Left ventricle myocardium inferior (tissue), 1 donor: Measurements from ENCODE around the gene MAPK4. TPM values are rescaled to one million over a fixed set of nuclear protein-coding genes. Genes with fewer than 3 reads are reported as not detected.

Experiments used
- DNase-seq: peaks from one replicate; pipeline ENCODE4 v3.0.0-alpha.2; 2020
- H3K27ac ChIP-seq: fragments of 200-600 bp; replicated peaks from 2 replicates; pipeline ENCODE4 v1.8.0; 2021
- H3K27me3 ChIP-seq: fragments of 200-600 bp; 2 replicates; pipeline ENCODE4 v1.8.0; 2021; ENCODE audit warnings: low read depth
- H3K36me3 ChIP-seq: fragments of 200-600 bp; 2 replicates; pipeline ENCODE4 v1.8.0; 2021
- H3K4me1 ChIP-seq: fragments of 200-600 bp; 2 replicates; pipeline ENCODE4 v1.8.0; 2021
- H3K4me3 ChIP-seq: fragments of 200-600 bp; 2 replicates; pipeline ENCODE4 v1.8.0; 2021; ENCODE audit warnings: mild to moderate bottlenecking, moderate library complexity
- H3K9me3 ChIP-seq: fragments of 200-600 bp; replicated peaks from 2 replicates; pipeline ENCODE4 v1.8.0; 2021
- CTCF ChIP-seq: fragments of 200-600 bp; IDR thresholded peaks from 2 replicates; pipeline ENCODE4 v1.8.0; 2021; ENCODE audit warnings: antibody characterized with exemption, mild to moderate bottlenecking, borderline replicate concordance
- intact Hi-C: fragments of 100-400 bp; cut with micrococcal nuclease; formaldehyde crosslinking; loops from one replicate; pipeline ENCODE4 v1.11.0; 2022
- total RNA-seq: library from RNA; stranded (reverse); fragmentation: NEBNext Ultra II Directional; extraction: Animal tissue kit (Norgen Biotek cat#: 25700); gene quantifications from one replicate; pipeline ENCODE4 v1.2.1, GENCODE V29; 2021
- donor health status: DM: no; HTN: yes; CAD: no; lungs with severe emphysema.

Gene MAPK4
- total RNA-seq, 1 donor from 2014 or later, result 21.7 TPM

DNA sequence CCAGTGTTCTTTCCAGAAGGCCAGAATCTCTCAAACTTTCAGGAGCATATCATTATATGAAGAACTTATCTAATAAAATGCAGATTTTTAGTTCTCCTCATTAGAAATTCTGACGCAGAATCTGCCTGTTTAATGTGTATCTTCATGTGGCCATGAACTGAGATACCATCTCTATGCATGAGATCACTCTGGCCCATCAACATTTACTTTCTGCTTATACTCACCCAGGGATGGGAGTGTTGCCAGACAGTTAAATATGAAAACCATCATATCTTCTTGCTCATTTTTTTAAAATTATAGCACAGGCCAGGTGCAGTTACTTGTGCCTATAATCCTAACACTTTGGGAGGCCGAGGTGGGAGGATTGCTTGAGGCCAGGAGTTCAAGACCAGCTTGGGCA lies 60.4 kb downstream of the MAPK4 start:
- no peak overlapping the region for H3K27ac ChIP-seq
- H3K9me3 ChIP-seq, result no peaks in the 10 kb centered on the region
- peaks cover 18% of the 10 kb centered on the region for H3K4me1 ChIP-seq
- no peaks in the 10 kb centered on the region for H3K27me3 ChIP-seq
- intact Hi-C loops, result no loop called here
- no peaks in the 10 kb centered on the region for H3K36me3 ChIP-seq
- no peak overlapping the region for H3K4me3 ChIP-seq
- no peak for DNase-seq
- TF ChIP-seq CTCF, result no peak

DNA sequence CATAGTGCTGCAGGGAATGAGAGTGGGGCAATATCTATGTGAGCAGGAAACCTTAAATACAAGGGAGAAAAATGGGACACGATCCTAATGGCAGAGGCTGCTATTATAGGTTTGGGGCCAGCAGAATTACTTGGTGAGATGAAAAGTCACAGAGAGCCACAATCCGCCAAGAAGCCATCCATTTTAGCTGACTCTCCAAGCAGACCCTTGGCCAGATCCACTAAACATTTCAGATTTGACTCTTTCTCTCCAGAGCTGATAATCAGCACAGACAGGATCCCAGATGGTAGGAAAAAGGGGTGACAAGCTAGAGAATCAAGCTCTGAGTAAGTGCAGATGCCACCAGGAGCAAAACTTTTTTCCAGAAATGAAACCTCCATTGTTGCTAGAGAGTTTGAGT lies 61.5 kb downstream of the MAPK4 start:
- Histone ChIP-seq H3K27ac (no peak overlapping the region), H3K27me3 (no peaks in the 10 kb centered on the region), H3K9me3 (no peaks in the 10 kb centered on the region), H3K4me1 (peaks cover 12% of the 10 kb centered on the region), H3K36me3 (no peaks in the 10 kb centered on the region), H3K4me3 (no peak overlapping the region)
- no peak for DNase-seq
- intact Hi-C loops, result no loop called here
- no peak for TF ChIP-seq CTCF

DNA sequence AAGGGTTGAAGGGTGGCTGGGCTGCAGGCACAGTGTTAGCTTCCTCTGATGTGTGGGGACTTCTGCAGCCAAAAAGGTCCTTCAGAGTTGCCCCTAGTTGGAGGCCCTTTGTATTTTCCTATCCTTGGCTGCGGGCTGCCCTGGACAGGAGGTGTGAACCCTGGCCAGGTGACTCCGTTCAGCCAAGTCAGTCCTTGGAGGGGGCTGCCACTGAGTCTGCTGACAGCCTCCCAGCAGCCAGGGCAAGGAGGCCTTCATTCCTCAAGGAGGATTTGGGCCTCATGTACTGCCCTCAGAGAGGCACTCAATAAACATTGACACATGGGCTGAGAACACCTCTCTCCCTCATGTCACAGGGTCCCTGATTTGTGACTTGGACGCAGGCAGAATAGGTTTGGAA lies 62.4 kb downstream of the MAPK4 start:
- no peaks in the 10 kb centered on the region for H3K36me3 ChIP-seq
- intact Hi-C loops, result no loop called here
- no peak overlapping the region for H3K4me3 ChIP-seq
- no peaks in the 10 kb centered on the region for H3K27me3 ChIP-seq
- H3K4me1 ChIP-seq, result peaks cover 5% of the 10 kb centered on the region
- no peak overlapping the region for H3K27ac ChIP-seq
- DNase-seq, result no peak
- TF ChIP-seq CTCF, result no peak
- H3K9me3 ChIP-seq, result no peaks in the 10 kb centered on the region

- no peak for TF ChIP-seq CTCF
- H3K36me3 ChIP-seq, result no peaks in the 10 kb centered on the region
- no peak overlapping the region for H3K27ac ChIP-seq
- no peaks in the 10 kb centered on the region for H3K27me3 ChIP-seq
- H3K4me1 ChIP-seq, result peaks cover 9% of the 10 kb centered on the region
- H3K4me3 ChIP-seq, result no peak overlapping the region
- intact Hi-C loops, result no loop called here
- DNase-seq, result no peak
- no peaks in the 10 kb centered on the region for H3K9me3 ChIP-seq
Observed at GRCh38 chr18:50622865-50623393, 63.0 kb downstream of the MAPK4 start.

DNA sequence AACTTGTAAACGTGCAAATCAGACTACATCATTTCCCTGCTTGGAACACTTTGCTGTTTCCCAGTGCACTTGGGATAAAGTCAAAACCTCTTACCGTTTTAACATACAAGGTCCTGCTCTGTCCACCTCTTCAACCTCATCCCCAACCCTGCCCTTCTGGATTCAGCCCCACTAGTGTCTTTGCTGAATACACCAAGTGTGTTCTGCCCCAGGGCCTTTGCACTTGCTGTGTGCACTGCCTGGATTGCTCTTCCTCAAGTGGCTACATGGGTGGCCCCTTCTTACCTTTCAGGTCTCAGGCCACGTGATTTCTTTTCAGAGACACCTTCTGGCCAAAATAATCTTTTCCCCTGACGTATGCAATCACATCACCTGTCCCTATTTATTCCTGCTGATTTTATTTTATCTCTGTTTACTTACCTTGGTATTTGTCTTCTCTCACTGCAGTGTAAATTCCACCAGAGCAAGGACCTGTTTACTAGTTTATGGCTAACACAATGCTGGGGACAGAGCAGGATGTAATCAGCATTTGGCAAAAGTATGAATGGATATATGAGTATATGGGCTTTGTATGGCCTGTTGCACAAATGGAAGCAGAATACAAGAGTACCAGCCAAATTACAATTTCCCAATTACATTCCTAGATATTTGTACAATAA lies 63.9 kb downstream of the MAPK4 start:
- no peaks in the 10 kb centered on the region for H3K9me3 ChIP-seq
- H3K36me3 ChIP-seq, result no peaks in the 10 kb centered on the region
- no peaks in the 10 kb centered on the region for H3K27me3 ChIP-seq
- H3K27ac ChIP-seq, result no peak overlapping the region
- TF ChIP-seq CTCF, result no peak
- peaks cover 10% of the 10 kb centered on the region for H3K4me1 ChIP-seq
- H3K4me3 ChIP-seq, result no peak overlapping the region
- intact Hi-C loops, result no loop called here
- no peak for DNase-seq
